ENCODE results near the gene UBE2Z. TPM values are rescaled to one million over a fixed set of nuclear protein-coding genes. Genes with fewer than 3 reads are reported as not detected.

The UBE2Z gene
- total and polyA plus RNA-seq, 9 of the 15 experiments (the other 6 are each of a cell fraction or from before 2014, with no cell fraction given) = 11.8 to 89.0 (median 38.2) TPM

DNA sequence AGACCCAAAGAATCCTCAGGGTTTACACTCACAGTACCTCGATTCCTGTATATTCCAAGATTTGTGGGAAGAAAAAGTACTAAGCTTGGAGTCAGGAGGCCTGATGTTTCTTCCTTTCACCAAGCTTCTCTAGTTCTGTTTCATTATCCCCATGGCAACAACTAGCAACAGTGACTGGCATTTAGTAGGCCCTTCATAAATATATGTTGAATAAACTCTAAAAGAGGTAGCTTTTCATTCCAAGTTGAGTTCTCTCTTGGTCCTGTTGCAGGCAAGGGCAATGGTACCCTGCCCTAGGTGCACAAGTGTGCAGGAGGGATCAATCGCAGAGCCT is 527 bp upstream of the UBE2Z start (continued):
- TF ChIP-seq, protein P1, sequence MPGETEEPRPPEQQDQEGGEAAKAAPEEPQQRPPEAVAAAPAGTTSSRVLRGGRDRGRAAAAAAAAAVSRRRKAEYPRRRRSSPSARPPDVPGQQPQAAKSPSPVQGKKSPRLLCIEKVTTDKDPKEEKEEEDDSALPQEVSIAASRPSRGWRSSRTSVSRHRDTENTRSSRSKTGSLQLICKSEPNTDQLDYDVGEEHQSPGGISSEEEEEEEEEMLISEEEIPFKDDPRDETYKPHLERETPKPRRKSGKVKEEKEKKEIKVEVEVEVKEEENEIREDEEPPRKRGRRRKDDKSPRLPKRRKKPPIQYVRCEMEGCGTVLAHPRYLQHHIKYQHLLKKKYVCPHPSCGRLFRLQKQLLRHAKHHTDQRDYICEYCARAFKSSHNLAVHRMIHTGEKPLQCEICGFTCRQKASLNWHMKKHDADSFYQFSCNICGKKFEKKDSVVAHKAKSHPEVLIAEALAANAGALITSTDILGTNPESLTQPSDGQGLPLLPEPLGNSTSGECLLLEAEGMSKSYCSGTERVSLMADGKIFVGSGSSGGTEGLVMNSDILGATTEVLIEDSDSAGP (CRISPR knock-in tag; IDR thresholded peaks at IDR 0.05) = 0 out of 2 replicates have a peak, but pooled peaks have one; percentile 13
- TF ChIP-seq NCOA6 (IDR thresholded peaks at IDR 0.05) (peak; percentile 11; the same call in 1 of the 2 replicates), MXI1 (IDR thresholded peaks at IDR 0.05; ENCODE audit: low read depth, low read length) (peak; percentile 42), FOSL1 (tag; conservative IDR thresholded peaks at IDR 0.05) (0 out of 2 replicates have a peak, but pooled peaks have one; percentile 7), RFX5 (IDR thresholded peaks at IDR 0.05; ENCODE audit: low read depth, low read length) (no peak), DNMT1 (IDR thresholded peaks at IDR 0.05) (no peak), ZNF444 (CRISPR knock-in tag; IDR thresholded peaks at IDR 0.05) (no peak)
- TF ChIP-seq, protein P2, sequence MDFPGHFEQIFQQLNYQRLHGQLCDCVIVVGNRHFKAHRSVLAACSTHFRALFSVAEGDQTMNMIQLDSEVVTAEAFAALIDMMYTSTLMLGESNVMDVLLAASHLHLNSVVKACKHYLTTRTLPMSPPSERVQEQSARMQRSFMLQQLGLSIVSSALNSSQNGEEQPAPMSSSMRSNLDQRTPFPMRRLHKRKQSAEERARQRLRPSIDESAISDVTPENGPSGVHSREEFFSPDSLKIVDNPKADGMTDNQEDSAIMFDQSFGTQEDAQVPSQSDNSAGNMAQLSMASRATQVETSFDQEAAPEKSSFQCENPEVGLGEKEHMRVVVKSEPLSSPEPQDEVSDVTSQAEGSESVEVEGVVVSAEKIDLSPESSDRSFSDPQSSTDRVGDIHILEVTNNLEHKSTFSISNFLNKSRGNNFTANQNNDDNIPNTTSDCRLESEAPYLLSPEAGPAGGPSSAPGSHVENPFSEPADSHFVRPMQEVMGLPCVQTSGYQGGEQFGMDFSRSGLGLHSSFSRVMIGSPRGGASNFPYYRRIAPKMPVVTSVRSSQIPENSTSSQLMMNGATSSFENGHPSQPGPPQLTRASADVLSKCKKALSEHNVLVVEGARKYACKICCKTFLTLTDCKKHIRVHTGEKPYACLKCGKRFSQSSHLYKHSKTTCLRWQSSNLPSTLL (IDR thresholded peaks at IDR 0.05) = no peak
